Breast epithelium (tissue), 4 donors: Measurements from ENCODE around the gene SLC38A3. TPM values are rescaled to one million over a fixed set of nuclear protein-coding genes. Genes with fewer than 3 reads are reported as not detected.

Source experiments
- DNase-seq, 2 donors: peaks; one replicate each; pipeline ENCODE4 v3.0.0-alpha.2; 2019; ENCODE audit warnings: low spot score in 2 of 2
- H3K27ac ChIP-seq, 2 donors: fragments of 200-600 bp; sonication (generic) in 1 of 2; one replicate each; pipeline ENCODE4 v1.5.1; 2016 to 2019; ENCODE audit warnings: mild to moderate bottlenecking in 1 of 2
- H3K27me3 ChIP-seq, 2 donors: fragments of 200-600 bp; sonication (generic) in 1 of 2; one replicate each; pipeline versions ENCODE4 v1.5.1 to v1.6.0; 2017 to 2019; ENCODE audit warnings: control low read depth in 1 of 2, mild to moderate bottlenecking in 1 of 2
- H3K36me3 ChIP-seq: fragments of 200-600 bp; one replicate; pipeline ENCODE4 v1.5.1; 2019
- H3K4me1 ChIP-seq, 2 donors: fragments of 200-600 bp; sonication (generic); one replicate each; pipeline ENCODE4 v1.5.1; 2016 to 2019; ENCODE audit warnings: control low read depth in 1 of 2
- H3K4me3 ChIP-seq, 3 donors: fragments of 200-600 bp; sonication (generic); 1 replicate in 2 of 3; 2 replicates in 1 of 3; pipeline ENCODE4 v1.5.1; 2016 to 2019; ENCODE audit warnings: mild to moderate bottlenecking in 3 of 3, moderate library complexity in 2 of 3
- H3K9me3 ChIP-seq, 2 donors: fragments of 200-600 bp; sonication (generic) in 1 of 2; one replicate each; pipeline ENCODE4 v1.5.1; 2016 to 2019; ENCODE audit warnings: control low read depth in 1 of 2
- POLR2A ChIP-seq: fragments of 450-650 bp; IDR thresholded peaks from one replicate; pipeline ENCODE4 v1.6.1; 2016; ENCODE audit warnings: antibody characterized with exemption, mild to moderate bottlenecking, moderate library complexity
- POLR2AphosphoS5 ChIP-seq, 3 donors: sonication (generic); formaldehyde crosslinking; IDR thresholded peaks; one replicate each; pipeline ENCODE4 v1.6.1; 2017; ENCODE audit warnings: antibody characterized with exemption in 3 of 3
- intact Hi-C: fragments of 100-400 bp; cut with DNase I; formaldehyde crosslinking; loops from one replicate; pipeline ENCODE4 v1.15.1; 2023; ENCODE audit warnings: low total_unique reads
- total RNA-seq, 3 donors: library from RNA; depleted of rRNA; stranded (reverse); fragments of >200 nt; gene quantifications; one replicate each; pipeline ENCODE4 v1.1.0, GENCODE V29; 2016
- TF ChIP-seq, protein P1 (sequence below), 3 donors: fragments of 450-650 bp; IDR thresholded peaks; one replicate each; pipeline ENCODE4 v1.5.1; 2016 to 2017; ENCODE audit warnings: antibody characterized with exemption in 3 of 3, mild to moderate bottlenecking in 3 of 3, moderate library complexity in 3 of 3

The SLC38A3 gene
- total RNA-seq, 3 donors from 2014 or later: 0.98 to 2.5 TPM; not detected in 1

DNA sequence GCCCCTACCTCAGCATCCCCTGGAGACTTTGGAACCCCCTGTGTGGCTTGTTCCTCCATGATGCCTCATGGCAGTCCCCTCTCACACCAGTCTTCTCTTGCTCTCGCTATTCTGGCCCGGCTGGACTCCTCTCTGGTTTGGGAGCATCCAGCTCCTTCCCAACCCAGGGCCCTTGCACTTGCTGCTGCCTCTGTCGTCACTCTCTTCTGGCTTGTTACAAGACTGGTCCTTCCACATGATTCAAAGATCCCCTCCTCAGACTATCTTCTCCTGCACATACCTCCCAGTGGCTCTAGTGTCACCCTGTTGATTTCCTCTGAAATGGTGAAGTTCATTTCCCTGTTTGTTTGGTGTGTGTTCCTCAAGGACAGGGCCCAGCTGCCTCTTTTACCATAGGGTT lies 24.4 kb downstream of the SLC38A3 start:
- no peaks in the 10 kb centered on the region for H3K9me3 ChIP-seq
- peaks cover 0 to 3% of the 10 kb centered on the region in 2 donors for H3K4me1 ChIP-seq
- DNase-seq: no peak
- H3K27me3 ChIP-seq: no peaks in the 10 kb centered on the region
- H3K4me3 ChIP-seq: no peak overlapping the region
- H3K36me3 ChIP-seq: no peaks in the 10 kb centered on the region
- intact Hi-C loops: no loop called here
- peak overlapping the region in 1 of 2 donors; percentile 25 for H3K27ac ChIP-seq
- TF ChIP-seq, protein P1, sequence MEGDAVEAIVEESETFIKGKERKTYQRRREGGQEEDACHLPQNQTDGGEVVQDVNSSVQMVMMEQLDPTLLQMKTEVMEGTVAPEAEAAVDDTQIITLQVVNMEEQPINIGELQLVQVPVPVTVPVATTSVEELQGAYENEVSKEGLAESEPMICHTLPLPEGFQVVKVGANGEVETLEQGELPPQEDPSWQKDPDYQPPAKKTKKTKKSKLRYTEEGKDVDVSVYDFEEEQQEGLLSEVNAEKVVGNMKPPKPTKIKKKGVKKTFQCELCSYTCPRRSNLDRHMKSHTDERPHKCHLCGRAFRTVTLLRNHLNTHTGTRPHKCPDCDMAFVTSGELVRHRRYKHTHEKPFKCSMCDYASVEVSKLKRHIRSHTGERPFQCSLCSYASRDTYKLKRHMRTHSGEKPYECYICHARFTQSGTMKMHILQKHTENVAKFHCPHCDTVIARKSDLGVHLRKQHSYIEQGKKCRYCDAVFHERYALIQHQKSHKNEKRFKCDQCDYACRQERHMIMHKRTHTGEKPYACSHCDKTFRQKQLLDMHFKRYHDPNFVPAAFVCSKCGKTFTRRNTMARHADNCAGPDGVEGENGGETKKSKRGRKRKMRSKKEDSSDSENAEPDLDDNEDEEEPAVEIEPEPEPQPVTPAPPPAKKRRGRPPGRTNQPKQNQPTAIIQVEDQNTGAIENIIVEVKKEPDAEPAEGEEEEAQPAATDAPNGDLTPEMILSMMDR (IDR thresholded peaks at IDR 0.05): no peak
- TF ChIP-seq POLR2A (no peak), POLR2AphosphoS5 (IDR thresholded peaks at IDR 0.05) (no peak)

DNA sequence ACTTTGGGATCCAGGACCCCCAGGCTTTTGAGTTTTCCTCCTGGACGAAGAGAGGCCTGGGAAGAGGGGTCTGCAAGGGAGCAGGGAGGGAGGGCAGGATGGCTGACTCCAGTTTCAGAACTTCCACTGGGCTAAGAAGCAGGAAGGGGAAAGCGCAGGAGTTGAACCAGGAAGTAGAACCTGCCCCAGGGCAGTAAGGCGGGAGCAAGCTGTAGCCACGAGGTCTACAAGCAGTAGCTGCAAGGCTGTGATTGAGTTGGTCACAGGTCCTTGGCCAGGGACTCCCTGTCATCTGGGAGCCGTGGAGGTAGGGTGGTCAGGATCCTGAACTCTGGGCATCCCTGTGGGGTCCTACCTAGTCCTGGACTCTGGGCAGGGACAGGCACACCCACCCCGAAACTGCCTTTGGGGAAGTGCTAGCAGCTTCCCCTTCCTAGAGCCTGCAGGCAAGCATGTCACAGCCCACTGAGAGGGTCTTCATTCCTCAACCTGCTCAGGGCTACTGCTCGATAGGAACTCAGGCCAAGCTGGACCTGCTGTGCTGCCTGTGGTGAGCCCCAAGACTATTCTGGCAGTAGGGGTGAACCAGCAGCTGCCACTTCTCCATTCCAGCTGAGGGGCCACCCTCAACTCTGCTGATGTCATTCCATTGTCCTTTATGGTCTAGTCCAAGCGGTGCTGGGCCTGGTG lies 25.2 kb downstream of the SLC38A3 start:
- Histone ChIP-seq H3K36me3 (no peaks in the 10 kb centered on the region), H3K4me3 (no peak overlapping the region), H3K27me3 (no peaks in the 10 kb centered on the region), H3K9me3 (no peaks in the 10 kb centered on the region), H3K27ac (peak overlapping the region in 1 of 2 donors; percentile 25), H3K4me1 (peaks cover 0 to 3% of the 10 kb centered on the region in 2 donors)
- intact Hi-C loops: no loop called here
- no peak for DNase-seq
- no peak for TF ChIP-seq POLR2A
- TF ChIP-seq, protein P1 (IDR thresholded peaks at IDR 0.05): no peak
- TF ChIP-seq POLR2AphosphoS5 (IDR thresholded peaks at IDR 0.05): no peak

GRCh38 chr3:50230794-50231125 lies 25.7 kb downstream of the SLC38A3 start:
- Histone ChIP-seq H3K36me3 (no peaks in the 10 kb centered on the region), H3K4me1 (peaks cover 0 to 3% of the 10 kb centered on the region in 2 donors), H3K9me3 (no peaks in the 10 kb centered on the region), H3K27ac (no peak overlapping the region), H3K4me3 (no peak overlapping the region), H3K27me3 (no peaks in the 10 kb centered on the region)
- DNase-seq: no peak
- intact Hi-C loops: no loop called here
- no peak for TF ChIP-seq POLR2A
- no peak for TF ChIP-seq POLR2AphosphoS5 (IDR thresholded peaks at IDR 0.05)
- TF ChIP-seq, protein P1 (IDR thresholded peaks at IDR 0.05): no peak

- no peak for TF ChIP-seq POLR2A
- TF ChIP-seq, protein P1 (IDR thresholded peaks at IDR 0.05): no peak
- no peak for TF ChIP-seq POLR2AphosphoS5 (IDR thresholded peaks at IDR 0.05)
- Histone ChIP-seq H3K4me1 (peaks cover 0 to 3% of the 10 kb centered on the region in 2 donors), H3K9me3 (no peaks in the 10 kb centered on the region), H3K27ac (no peak overlapping the region), H3K4me3 (no peak overlapping the region), H3K36me3 (no peaks in the 10 kb centered on the region), H3K27me3 (no peaks in the 10 kb centered on the region)
- no peak for DNase-seq
- intact Hi-C loops: no loop called here
These were observed 26.5 kb downstream of the SLC38A3 start for GRCh38 chr3:50231581-50231980.

DNA sequence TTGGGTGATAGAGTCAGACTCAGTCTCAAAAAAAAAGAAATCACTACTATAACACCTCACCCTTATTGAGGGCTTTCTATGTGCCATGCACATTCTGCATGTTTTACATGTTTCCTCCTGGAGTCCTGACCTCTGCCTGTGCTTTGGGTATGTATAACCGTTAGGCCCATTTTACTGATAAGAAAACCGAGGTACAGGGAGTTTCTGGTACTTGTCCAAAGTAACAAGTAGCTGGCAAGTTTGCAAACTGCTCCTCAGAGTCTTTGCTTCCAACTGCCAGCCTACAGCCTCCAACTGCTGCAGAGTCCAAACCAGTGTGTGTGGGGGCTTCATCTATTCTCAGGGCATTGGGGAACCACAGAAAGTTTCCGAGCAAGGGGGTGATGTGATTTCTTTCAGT lies 27.2 kb downstream of the SLC38A3 start:
- no peaks in the 10 kb centered on the region for H3K36me3 ChIP-seq
- no peak overlapping the region for H3K27ac ChIP-seq
- intact Hi-C loops: no loop called here
- H3K4me1 ChIP-seq: peaks cover 0 to 3% of the 10 kb centered on the region in 2 donors
- TF ChIP-seq POLR2A: no peak
- TF ChIP-seq POLR2AphosphoS5 (IDR thresholded peaks at IDR 0.05): no peak
- TF ChIP-seq, protein P1 (IDR thresholded peaks at IDR 0.05): no peak
- DNase-seq: no peak
- H3K4me3 ChIP-seq: no peak overlapping the region
- no peaks in the 10 kb centered on the region for H3K9me3 ChIP-seq
- no peaks in the 10 kb centered on the region for H3K27me3 ChIP-seq
